Skin of body (tissue), 2 donors: Measurements from ENCODE around the gene SAMMSON. TPM values are rescaled to one million over a fixed set of nuclear protein-coding genes. Genes with fewer than 3 reads are reported as not detected.

ENCODE experiments used
- DNase-seq: peaks from one replicate; lab custom pipeline; 2025; lab: John Stamatoyannopoulos, UW
- total RNA-seq: library from RNA; depleted of rRNA; stranded (reverse); fragments of >200 nt; gene quantifications from one replicate; pipeline ENCODE4 v1.2.3, GENCODE V29; 2014

The SAMMSON gene
- 0.69 TPM for total RNA-seq

GRCh38 chr3:69999140-70000027 is at the start of gene SAMMSON:
TSS of gene SAMMSON (plus strand) at chr3:69999733.
- peak; percentile 4 for DNase-seq

- DNase-seq, result no peak
These were observed 47.9 kb upstream of the SAMMSON start for GRCh38 chr3:69951616-69952015.

DNA sequence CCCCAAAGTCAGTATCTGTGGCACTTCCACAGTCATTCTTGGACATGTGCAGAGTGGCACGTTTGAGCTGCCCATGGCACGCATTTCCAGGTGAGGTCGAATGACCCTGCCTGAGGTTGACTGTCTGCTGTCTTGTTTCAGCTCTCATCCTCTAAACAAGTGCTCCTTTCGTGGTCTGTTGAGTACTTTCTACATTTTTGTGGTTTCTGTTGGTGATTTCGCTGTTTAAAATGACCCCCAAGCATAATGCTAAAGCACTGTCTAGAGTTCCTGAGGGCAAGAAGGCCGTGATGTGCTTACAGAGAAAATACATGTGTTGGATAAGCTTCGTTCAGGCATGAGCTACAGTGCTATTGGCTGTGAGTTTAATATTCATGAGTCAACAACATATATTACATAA is 40.0 kb upstream of the SAMMSON start:
- DNase-seq, result no peak

DNA sequence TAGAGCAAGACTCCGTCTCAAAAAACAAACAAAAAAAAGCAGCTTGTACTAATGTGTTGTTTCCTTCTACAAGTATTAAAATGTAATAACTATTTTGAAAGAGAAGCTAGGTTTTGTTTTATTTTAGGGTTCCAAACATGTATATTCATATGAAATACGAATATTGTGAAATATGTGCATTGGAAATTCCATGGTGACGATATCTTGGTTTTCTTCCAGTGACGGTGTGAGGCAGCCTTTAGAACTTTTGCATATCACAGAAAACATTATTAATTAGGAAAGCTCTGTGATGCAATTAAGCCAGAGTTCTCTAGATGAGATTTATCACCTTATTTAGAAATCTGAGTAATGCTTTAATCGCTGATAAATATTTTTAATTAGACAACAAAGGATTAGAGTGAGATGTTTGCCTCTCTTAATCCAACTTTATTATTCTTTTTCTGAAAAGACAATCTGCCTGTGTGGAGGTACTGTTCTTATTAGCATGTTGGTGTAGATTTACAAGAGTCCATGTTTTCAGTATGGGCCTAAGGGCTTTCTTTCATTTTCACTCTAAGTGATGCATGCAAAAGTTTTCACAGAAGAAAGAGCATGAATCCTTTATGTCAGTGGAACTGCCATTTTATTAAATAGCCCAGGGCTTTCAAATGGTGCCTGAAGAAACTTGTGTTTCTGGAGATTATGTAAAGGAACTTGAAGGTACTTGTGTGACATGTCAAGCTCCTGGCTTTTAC is 37.7 kb upstream of the SAMMSON start:
- DNase-seq, result no peak

DNA sequence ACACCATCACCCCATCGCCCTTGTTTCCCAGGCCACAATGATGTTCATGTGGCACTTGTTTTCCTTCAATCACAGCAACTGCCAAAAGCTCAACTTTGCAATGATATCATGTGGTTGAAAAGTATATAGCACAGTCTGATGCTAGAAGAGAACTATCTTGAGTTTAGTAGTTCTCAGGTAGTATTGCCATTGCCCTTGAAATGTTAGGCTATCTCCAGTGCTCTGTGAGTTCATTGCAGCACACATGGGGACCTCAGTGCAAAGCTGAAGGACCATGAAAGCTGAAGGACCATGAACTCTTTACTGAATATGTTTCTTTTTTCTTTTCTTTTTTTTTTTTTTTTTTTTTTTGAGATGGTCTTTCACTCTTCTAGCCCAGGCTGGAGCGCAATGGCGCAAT is 35.9 kb upstream of the SAMMSON start:
- no peak for DNase-seq

DNA sequence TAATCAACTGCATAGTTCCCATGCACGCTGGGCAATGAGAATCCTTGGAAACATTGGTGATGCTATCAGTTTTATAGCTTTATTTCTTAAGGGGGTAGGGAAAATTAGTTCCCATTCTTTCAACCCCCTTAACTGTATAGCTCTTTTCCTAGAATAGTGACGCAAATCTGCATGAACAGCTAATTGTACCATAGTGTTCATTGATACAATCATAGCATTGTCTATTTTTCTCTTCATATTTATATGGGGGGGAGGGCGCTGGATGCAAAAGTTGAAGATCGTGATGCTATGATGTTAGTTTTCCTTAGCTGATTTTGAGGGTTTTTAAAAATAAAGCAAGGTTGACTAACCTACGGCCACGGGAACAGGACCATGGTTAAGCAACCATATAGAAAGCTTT is 32.4 kb upstream of the SAMMSON start:
- no peak for DNase-seq

- DNase-seq, result no peak
These were observed 28.7 kb upstream of the SAMMSON start for GRCh38 chr3:69970827-69971226.

DNA sequence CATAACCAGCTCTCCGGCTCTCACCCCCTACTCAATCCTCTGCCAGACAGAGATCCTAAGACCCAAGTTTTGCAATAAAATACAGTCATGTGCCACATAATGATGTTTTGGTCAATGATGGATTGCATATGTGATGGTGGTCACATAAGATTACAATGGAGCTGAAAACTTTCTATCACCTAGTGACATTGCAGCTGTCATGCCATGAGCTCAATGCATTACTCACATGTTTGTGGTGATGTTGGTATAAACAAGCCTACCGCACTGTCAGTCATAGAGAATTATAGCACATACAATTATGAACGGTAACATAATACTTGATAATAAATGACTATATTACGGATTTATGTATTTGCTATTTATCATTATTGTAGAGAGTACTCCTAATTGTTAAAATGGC is 26.9 kb upstream of the SAMMSON start:
- no peak for DNase-seq

GRCh38 chr3:69976021-69976420 is 23.5 kb upstream of the SAMMSON start:
- no peak for DNase-seq

- DNase-seq, result no peak
These were observed 15.8 kb upstream of the SAMMSON start for GRCh38 chr3:69983546-69984265.

GRCh38 chr3:69985266-69985665 is 14.3 kb upstream of the SAMMSON start:
- no peak for DNase-seq

- no peak for DNase-seq
These were observed 13.1 kb upstream of the SAMMSON start for GRCh38 chr3:69986419-69986818.

GRCh38 chr3:69987833-69988232 is 11.7 kb upstream of the SAMMSON start:
- DNase-seq, result no peak

DNA sequence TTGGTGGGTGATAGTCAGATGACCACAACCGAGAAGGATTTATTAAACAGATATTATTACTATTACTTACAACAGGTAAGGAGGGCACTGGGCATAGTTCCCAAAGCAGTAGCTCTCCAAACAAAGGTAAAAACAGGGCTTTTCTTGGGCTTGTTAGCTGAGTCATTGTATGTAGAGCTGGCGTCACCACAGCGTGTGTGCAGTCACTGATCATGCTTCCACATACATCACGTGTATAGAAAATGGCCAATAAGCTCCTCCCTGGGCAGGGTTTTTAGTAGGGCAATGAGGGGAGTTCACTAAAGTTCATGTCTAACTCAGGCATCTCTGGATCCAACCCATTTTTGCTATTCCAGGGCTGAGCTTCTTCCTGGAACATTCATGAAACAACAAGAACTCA is 5.8 kb upstream of the SAMMSON start:
- no peak for DNase-seq

GRCh38 chr3:69994919-69995318 is 4.6 kb upstream of the SAMMSON start:
- no peak for DNase-seq

GRCh38 chr3:69997631-69998307 is 1.8 kb upstream of the SAMMSON start:
- DNase-seq, result peak; percentile 86

DNA sequence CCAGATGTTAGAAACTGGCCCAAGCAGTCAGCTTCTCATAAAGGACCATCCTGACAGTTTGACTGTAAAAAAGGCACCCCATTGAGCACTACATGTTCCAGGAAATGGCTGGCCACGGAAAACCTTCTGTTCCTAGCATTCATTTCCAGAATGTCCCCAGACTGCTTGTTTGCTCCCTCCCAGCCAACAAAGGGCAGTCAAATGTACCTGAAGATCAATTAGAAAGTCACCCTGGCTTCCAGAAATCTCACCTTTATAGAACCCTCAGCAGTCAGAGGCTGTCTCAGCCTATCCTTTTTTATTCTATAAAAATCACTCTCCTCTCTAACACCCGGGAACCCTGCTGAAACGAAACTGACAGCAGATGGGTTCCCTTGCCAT is 784 bp upstream of the SAMMSON start:
- no peak for DNase-seq

DNA sequence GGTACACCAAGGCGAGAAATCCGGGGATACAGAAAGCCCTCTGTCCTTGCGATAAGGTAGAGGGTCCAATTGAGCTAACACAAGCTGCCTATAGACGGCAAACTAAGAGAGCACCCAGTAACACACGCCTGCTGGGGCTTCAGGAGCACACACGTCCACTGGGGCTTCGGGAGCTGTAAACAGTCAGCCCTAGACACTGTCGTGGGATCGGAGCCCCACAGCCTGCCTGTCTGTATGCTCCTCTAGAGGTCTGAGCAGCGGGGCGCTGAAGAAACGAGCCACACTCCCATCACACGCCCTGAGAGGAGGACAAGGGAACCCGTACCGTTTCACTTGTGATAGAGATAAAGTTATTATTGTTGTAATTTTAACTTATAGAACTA is 486 bp downstream of the SAMMSON start:
- no peak for DNase-seq

- no peak for DNase-seq
These were observed 1.1 kb downstream of the SAMMSON start for GRCh38 chr3:70000563-70001081.

- no peak for DNase-seq
These were observed 3.6 kb downstream of the SAMMSON start for GRCh38 chr3:70003119-70003518.

GRCh38 chr3:70006089-70006488 is 6.6 kb downstream of the SAMMSON start:
- no peak for DNase-seq
